ENCODE measurements around the gene DNAH1.

GRCh38 chr3:52444860-52445793 lies 129.0 kb downstream of the DNAH1 start, which contains the start of gene SEMA3G:
- peak; percentile 38 to 74 (median 70) for TF ChIP-seq CTCF (IDR thresholded peaks at IDR 0.05)
- no peak for TF ChIP-seq POLR2A (IDR thresholded peaks at IDR 0.05)
